GM12892 (cell line): Measurements from ENCODE around the gene RSPH1.
A peak's percentile ranks its signal among the peaks of the same experiment; 100 is the strongest.

Experiments
- DNase-seq: peaks from one replicate; pipeline ENCODE4 v3.0.0; 2011; ENCODE audit not compliant: insufficient read length
- FAIRE-seq: peaks from 2 replicates; lab custom pipeline; 2011; peaks lifted over from hg19 to GRCh38; lab: Jason Lieb, UNC
- POLR2A ChIP-seq: IDR thresholded peaks from 2 replicates; pipeline ENCODE4 v1.6.1; 2011; ENCODE audit warnings: low read depth, low read length, control low read depth
- POLR2AphosphoS5 ChIP-seq: IDR thresholded peaks from 2 replicates; pipeline ENCODE4 v1.6.1; 2011; ENCODE audit warnings: low read depth, low read length, control low read depth
- TAF1 ChIP-seq: IDR thresholded peaks from 2 replicates; pipeline ENCODE4 v1.6.1; 2011; ENCODE audit warnings: low read depth, mild to moderate bottlenecking, control low read depth, low read length, borderline replicate concordance

Gene RSPH1

DNA sequence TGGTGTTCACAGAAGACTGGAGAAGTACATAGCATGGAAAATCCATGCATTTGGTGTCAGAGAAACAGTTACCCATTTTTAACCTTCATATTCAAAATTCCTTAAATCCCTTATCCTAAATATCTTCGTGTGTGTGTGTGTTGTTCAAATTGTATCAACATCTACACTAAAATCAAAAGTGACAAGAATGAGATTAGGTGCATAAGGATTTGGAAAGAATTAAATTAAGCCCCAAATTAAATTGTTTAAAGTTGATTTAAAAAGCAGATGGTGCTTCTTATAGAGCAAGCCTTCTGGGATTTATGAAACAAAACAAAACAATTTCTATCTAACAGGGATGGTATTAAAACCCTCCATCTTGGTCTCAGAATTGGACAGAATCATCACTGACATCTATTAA is 4.7 kb downstream of the RSPH1 start:
- no peak for TF ChIP-seq POLR2AphosphoS5
- TF ChIP-seq POLR2A, result no peak
- FAIRE-seq (no peak), DNase-seq (no peak)

DNA sequence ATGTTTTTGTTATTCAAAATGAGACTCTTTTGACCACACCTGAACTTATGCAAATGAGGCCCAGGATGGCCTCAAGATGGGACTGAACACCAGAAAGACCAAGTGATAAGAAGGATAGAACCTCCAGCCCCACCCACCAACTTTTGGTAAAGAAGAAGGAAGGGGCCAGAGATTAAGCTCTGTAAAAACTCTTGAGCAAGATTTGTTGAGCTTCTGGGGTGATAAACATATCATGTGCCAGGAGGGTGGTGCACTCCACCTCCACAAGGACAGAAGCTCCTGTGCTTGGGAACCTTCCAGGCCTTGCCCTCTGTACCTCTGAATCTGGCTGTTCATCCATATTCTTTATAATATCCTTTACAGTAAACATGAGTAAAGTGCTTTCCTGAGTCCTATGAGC is 5.3 kb downstream of the RSPH1 start:
- DNase-seq (no peak), FAIRE-seq (peak; percentile 17)
- no peak for TF ChIP-seq POLR2AphosphoS5
- TF ChIP-seq POLR2A, result no peak
- TF ChIP-seq TAF1, result no peak

DNA sequence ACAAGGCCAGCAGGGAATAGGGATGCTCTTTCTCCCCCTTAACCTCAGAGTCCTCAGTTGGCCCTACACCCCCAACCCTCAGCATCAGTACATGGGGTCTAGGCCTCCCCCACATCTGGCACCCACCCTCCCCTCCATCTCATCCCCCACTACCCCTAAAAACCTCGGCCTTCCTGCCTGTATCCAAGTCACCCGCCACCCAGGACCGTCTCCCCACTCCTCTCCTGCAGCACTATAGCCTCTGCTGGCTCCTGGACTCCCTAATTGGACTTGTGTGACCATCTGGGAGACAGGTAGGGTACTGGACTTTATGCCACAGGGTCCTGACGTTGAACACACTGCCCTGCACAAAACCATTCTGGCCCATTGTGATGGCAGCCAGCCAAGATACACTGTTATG is 6.0 kb downstream of the RSPH1 start:
- no peak for DNase-seq
- TF ChIP-seq TAF1 (no peak), POLR2A (no peak), POLR2AphosphoS5 (no peak)
- no peak for FAIRE-seq

DNA sequence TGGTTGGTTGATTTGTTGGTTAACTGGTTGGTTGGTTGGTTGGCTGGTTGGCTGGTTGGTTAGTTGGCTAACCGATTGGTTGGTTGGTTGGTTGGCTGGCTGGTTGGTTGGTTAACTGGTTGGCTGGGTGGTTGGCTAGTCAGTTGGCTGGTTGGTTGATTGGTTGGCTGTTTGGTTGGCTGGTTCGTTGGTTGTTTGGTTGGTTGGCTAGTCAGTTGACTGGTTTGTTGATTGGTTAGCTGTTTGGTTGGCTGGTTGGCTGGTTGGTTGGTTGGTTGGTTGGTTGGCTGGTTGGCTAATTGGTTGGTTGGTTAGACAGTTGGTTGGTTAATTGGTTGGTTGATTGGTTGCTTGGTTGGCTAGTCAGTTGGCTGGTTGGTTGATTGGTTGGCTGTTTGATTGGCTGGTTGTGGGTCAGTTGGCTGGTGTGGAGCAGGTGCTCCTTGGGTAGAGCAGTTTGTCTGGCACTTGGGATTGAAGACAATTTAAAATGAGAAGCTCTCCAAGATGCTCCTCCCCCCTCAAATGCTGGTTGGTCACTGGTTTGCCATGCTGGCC is 6.9 kb downstream of the RSPH1 start:
- DNase-seq (no peak), FAIRE-seq (no peak)
- TF ChIP-seq TAF1 (no peak), POLR2A (no peak), POLR2AphosphoS5 (no peak)

DNA sequence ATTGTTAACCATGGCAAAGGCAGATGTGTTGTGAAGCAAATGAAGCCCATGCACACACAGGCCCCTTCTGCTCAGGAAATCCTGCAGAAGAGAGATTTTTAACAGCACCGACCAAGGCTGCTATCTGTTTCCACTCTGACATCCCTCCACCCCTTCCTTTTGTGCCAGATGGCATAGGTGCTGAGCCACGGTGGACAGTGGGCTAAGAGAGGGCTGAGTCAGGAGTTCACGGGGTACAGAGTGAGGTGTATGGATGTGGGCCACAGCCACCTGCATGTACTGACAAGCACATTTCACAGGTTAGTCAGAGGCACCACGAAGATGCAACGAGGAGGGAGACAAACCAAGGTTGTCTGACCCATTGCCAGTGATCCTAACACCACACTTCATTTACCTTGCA is 9.5 kb downstream of the RSPH1 start:
- FAIRE-seq (peak; percentile 63), DNase-seq (no peak)
- no peak for TF ChIP-seq POLR2A
- TF ChIP-seq POLR2AphosphoS5, result no peak
- TF ChIP-seq TAF1, result no peak

DNA sequence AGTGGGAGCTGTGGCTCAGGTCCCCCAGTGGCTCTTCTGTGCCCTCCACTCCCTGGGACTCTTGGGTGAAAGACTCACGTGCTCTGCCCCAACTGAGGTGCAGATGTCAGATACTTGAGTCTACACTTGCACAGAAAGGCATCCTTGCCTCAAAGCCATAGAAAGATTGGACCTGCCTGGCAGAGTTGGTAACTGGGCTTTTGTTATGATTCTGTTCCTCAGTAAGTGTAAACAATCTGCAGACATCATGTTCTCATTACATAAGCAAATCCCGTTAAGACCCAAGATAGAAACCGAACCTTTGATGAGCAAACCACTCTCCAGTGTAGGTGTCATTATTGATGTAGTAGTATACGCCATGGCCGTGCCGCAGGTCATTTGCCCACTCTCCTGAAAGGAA is 10.0 kb downstream of the RSPH1 start:
- TF ChIP-seq POLR2AphosphoS5, result no peak
- TF ChIP-seq POLR2A, result no peak
- no peak for TF ChIP-seq TAF1
- FAIRE-seq (no peak), DNase-seq (no peak)

DNA sequence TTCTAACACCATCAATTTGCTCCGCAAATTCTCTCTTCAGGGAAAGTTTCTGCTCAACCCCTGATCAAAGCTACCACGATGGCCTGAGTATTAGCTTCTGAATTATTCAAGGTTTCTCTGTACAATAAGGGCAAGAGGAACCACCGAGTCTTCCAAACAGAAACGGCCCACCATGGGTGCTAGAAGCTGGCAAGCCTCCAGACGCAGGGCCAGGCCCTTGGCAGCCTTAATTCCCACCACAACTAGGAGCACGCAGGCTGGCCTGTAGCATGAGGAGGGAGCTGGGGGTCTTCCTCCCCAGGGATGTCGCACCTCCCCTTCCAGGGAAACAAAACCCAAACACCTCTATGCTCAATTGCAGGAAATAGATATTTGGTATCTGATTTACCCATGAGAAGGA is 11.1 kb downstream of the RSPH1 start:
- TF ChIP-seq TAF1 (no peak), POLR2A (no peak)
- no peak for FAIRE-seq
- DNase-seq, result no peak

DNA sequence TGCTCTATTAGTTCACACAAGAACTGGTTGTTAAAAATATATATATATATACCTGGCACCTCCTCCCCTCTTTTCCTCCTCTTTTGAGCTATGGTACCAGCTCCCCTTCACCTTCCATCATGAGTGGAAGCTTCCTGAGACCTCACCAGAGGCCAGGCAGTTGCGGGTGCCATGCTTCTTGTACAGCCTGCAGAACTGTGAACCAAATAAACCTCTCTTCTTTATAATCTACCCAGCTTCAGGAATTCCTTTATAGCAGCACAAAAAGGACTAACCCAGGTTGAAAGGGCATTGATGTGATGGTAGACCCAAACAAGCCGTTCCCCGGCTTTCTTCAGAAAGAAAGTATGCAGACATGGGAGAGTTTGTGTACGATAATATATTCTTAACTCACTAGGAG is 14.9 kb downstream of the RSPH1 start:
- no peak for FAIRE-seq
- no peak for TF ChIP-seq TAF1
- TF ChIP-seq POLR2A, result no peak
- no peak for DNase-seq

DNA sequence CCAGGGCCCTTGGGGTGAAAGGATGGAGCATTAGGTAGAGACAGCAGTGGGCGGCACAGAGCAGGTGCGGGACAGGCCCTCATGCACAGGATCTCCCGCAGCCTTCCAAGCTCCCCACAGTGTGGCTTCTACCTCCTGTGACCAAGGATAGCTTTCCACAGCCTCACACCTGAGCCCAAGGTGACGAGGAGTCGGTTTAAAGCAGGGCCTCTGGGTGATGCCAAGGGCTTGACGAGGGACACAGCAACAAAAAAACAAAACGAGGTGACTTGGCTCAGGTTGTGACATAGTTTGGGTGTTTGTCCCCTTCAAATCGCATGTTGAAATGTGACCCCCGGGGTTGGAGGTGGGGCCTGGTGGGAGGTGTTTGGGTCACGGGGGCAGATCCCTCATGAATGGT is 15.3 kb downstream of the RSPH1 start:
- TF ChIP-seq TAF1 (no peak), POLR2AphosphoS5 (no peak), POLR2A (no peak)
- no peak for FAIRE-seq
- no peak for DNase-seq

DNA sequence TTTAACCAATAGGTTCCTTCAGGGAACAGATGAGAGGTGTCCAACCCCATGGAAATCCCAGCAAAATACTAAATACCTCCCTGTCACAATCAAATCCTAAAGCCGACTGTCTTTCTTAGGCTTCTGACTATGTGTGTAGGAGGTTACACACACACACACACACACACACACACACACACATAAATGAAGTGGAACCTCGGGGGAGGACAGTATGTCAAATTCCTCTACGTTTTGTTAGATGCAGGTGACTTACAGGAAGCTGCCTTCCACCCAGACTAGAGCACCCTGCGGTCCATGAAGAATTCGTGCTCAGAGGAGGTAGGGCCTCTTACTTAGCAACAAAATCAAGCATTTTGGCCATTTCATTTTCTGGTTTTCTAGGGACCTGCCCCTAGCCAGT is 16.4 kb downstream of the RSPH1 start:
- no peak for TF ChIP-seq POLR2AphosphoS5
- no peak for TF ChIP-seq TAF1
- TF ChIP-seq POLR2A, result no peak
- no peak for FAIRE-seq

DNA sequence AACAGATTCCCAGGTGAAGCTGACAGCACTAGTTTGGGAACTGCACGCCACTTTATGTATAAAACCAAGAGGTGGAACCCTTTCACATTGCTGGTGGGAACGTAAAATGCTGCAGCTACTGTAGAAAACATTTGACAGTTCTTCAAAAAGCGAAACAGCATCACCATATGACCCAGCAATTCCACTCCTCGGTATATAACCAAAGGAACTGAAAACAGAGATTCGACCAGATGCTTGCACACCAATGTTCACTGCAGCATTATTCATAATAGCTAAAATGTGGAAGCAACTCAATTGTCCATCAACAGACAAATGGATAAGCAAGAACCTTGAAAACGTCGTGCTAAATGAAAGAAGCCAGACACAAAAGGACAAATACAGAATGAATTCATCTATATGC is 17.5 kb downstream of the RSPH1 start:
- no peak for TF ChIP-seq TAF1
- TF ChIP-seq POLR2AphosphoS5, result no peak
- no peak for TF ChIP-seq POLR2A
- DNase-seq (no peak), FAIRE-seq (peak; percentile 44)

More for the DNA sequence above, 16.4 kb downstream of the RSPH1 start:
- DNase-seq, result no peak

DNA sequence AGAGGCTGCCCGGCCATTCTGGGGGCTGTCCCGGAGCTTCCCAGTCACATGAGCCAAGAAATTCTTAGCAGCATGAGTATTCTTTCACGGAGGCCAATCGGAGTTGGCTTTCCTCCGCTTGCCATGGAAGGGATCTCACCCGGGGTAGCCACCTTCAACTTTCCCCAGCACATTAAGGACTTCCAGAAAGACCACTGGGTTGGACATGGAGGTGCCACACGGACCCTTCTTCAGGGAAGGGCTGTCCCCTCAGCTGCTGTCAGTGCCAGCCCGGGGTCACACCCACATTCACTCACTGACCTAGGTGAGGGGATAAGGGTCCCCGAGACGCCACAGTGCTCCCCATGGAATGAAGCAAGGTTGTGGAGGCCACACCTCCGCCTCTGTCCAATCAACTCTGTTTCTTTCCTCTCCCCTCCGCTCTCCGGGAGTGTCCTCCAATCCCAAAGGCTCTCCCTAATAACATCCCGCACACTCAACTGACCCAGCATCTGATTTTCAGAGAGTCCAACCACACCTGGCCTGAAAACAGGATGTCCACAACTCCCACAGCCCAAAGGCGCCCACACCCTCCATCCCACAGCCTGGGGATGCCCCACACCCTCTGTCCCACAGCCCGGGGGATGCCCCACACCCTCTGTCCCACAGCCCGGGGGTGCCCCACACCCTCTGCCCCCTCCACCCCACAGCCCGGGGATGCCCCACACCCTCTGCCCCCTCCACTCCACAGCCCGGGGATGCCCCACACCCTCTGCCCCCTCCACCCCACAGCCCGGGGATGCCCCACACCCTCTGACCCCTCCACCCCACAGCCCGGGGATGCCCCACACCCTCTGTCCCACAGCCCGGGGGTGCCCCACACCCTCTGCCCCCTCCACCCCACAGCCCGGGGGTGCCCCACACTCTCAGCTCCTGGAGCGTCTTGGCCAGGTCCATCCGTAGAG is 19.4 kb downstream of the RSPH1 start:
- TF ChIP-seq POLR2AphosphoS5 (no peak), TAF1 (no peak), POLR2A (no peak)
- no peak for DNase-seq
- FAIRE-seq, result peak; percentile 67
